SK-N-SH (cell line): ENCODE measurements around the gene CELSR2. TPM values are rescaled to one million over a fixed set of nuclear protein-coding genes. Genes with fewer than 3 reads are reported as not detected.

ENCODE experiments used
- CTCF ChIA-PET: fragments of 300-600, 350-600 bp; formaldehyde crosslinking; extraction: SDS; loops from one replicate; lab custom pipeline; 2021; lab: Yijun Ruan, JAX
- POLR2A ChIA-PET: fragments of 350-600 bp; sonication (Branson Sonifier 250); formaldehyde crosslinking; extraction: SDS; loops from one replicate; lab custom pipeline; 2020; ENCODE audit warnings: antibody characterized with exemption, inconsistent platforms; lab: Yijun Ruan, JAX
- DNase-seq: peaks from one replicate; pipeline ENCODE4 v3.0.0; 2012
- H2AFZ ChIP-seq: fragments of 200-600 bp; sonication (generic); 2 replicates; pipeline ENCODE4 v1.8.1; 2016; ENCODE audit warnings: antibody characterized with exemption, mild to moderate bottlenecking, low read depth
- H3F3A ChIP-seq: fragments of 200-600 bp; sonication (generic); replicated peaks from 2 replicates; pipeline ENCODE3; 2016; ENCODE audit warnings: antibody characterized with exemption, mild to moderate bottlenecking; ENCODE audit not compliant: insufficient read depth
- H3K27ac ChIP-seq, 2 experiments: fragments of 200-500 bp in 1 of 2; fragments of 200-600 bp in 1 of 2; sonication (Bioruptor generic) in 1 of 2; sonication (generic), shearing (Covaris generic) in 1 of 2; 2 replicates each; pipeline versions ENCODE4 v1.5.1 to v1.6.1; 2014 to 2016; ENCODE audit warnings: low read depth in 2 of 2, inconsistent platforms in 1 of 2, low read length in 1 of 2, mild to moderate bottlenecking in 1 of 2, mixed read lengths in 1 of 2
- H3K27me3 ChIP-seq: fragments of 200-600 bp; sonication (generic), shearing (Covaris generic); 2 replicates; pipeline ENCODE4 v1.6.1; 2016; ENCODE audit warnings: mixed run types; ENCODE audit not compliant: insufficient read depth
- H3K36me3 ChIP-seq, 2 experiments: fragments of 200-500 bp in 1 of 2; fragments of 200-600 bp in 1 of 2; sonication (Bioruptor generic) in 1 of 2; sonication (generic) in 1 of 2; replicated peaks in 1 of 2; 2 replicates each; pipeline versions ENCODE3 to v1.5.1; 2014 to 2016; ENCODE audit warnings: low read length in 1 of 2, mild to moderate bottlenecking in 1 of 2; ENCODE audit not compliant: insufficient read depth in 2 of 2, control insufficient read depth in 1 of 2
- H3K4me1 ChIP-seq, 2 experiments: fragments of 200-500 bp in 1 of 2; fragments of 200-600 bp in 1 of 2; sonication (Bioruptor generic) in 1 of 2; sonication (generic), shearing (Covaris generic) in 1 of 2; 2 replicates each; pipeline versions ENCODE4 v1.5.1 to v1.6.1; 2014 to 2016; ENCODE audit warnings: low read depth in 1 of 2, low read length in 1 of 2, mixed run types in 1 of 2; ENCODE audit not compliant: insufficient read depth in 2 of 2, control insufficient read depth in 1 of 2
- H3K4me2 ChIP-seq: fragments of 200-600 bp; sonication (generic), shearing (Covaris generic); 2 replicates; pipeline ENCODE4 v1.6.1; 2017; ENCODE audit warnings: mixed run types
- H3K4me3 ChIP-seq, 2 experiments: fragments of 200-500 bp in 1 of 2; fragments of 200-600 bp in 1 of 2; sonication (Bioruptor generic) in 1 of 2; sonication (generic), shearing (Covaris generic) in 1 of 2; 2 replicates each; pipeline versions ENCODE4 v1.5.1 to v1.8.1; 2014 to 2016; ENCODE audit warnings: low read depth in 2 of 2, inconsistent platforms in 1 of 2, low read length in 1 of 2, mild to moderate bottlenecking in 1 of 2, mixed read lengths in 1 of 2, moderate library complexity in 1 of 2
- H3K79me2 ChIP-seq: fragments of 200-600 bp; sonication (generic); 2 replicates; pipeline ENCODE4 v1.8.1; 2017; ENCODE audit warnings: mild to moderate bottlenecking; ENCODE audit not compliant: insufficient read depth
- H3K9ac ChIP-seq: fragments of 200-600 bp; sonication (generic); 2 replicates; pipeline ENCODE4 v1.6.1; 2017; ENCODE audit warnings: mixed run types
- H3K9me2 ChIP-seq: fragments of 200-600 bp; sonication (generic); 2 replicates; pipeline ENCODE4 v1.6.1; 2017; ENCODE audit warnings: mixed run types
- H3K9me3 ChIP-seq: fragments of 200-600 bp; sonication (generic); 2 replicates; pipeline ENCODE4 v1.6.1; 2017; ENCODE audit warnings: mixed run types, mild to moderate bottlenecking, moderate library complexity
- H4K20me1 ChIP-seq: fragments of 200-600 bp; sonication (generic); 2 replicates; pipeline ENCODE4 v1.6.1; 2017; ENCODE audit warnings: mild to moderate bottlenecking, mixed run types; ENCODE audit not compliant: insufficient read depth
- CHD2 ChIP-seq: fragments of 150-350 bp; IDR thresholded peaks from 2 replicates; pipeline ENCODE4 v1.6.1; 2018; ENCODE audit warnings: low read length; ENCODE audit not compliant: partially characterized antibody
- EP300 ChIP-seq, 2 experiments: IDR thresholded peaks; 2 replicates each; pipeline versions ENCODE4 v1.4.0 to v1.6.1; 2012; ENCODE audit warnings: borderline replicate concordance in 1 of 2, low read depth in 1 of 2, low read length in 1 of 2
- GABPA ChIP-seq: IDR thresholded peaks from 2 replicates; pipeline ENCODE4 v1.4.0; 2012; ENCODE audit warnings: low read depth, mild to moderate bottlenecking
- GATA2 ChIP-seq: sonication (generic); formaldehyde crosslinking; IDR thresholded peaks from 2 replicates; pipeline ENCODE4 v1.5.0; 2020; ENCODE audit warnings: mild to moderate bottlenecking, missing genetic modification reagents
- JUND ChIP-seq: IDR thresholded peaks from 2 replicates; pipeline ENCODE4 v1.4.0; 2012
- MEF2A ChIP-seq: IDR thresholded peaks from 2 replicates; pipeline ENCODE4 v1.4.0; 2012; ENCODE audit warnings: low read depth, borderline replicate concordance
- NRF1 ChIP-seq: IDR thresholded peaks from 2 replicates; pipeline ENCODE4 v1.6.1; 2012; ENCODE audit warnings: low read depth, mild to moderate bottlenecking, low read length
- PBX3 ChIP-seq: IDR thresholded peaks from 2 replicates; pipeline ENCODE4; 2012
- POLR2AphosphoS5 ChIP-seq: IDR thresholded peaks from 2 replicates; pipeline ENCODE4 v1.6.1; 2012; ENCODE audit warnings: low read depth, low read length
- RAD21 ChIP-seq: IDR thresholded peaks from 2 replicates; pipeline ENCODE4 v1.6.1; 2012; ENCODE audit warnings: mild to moderate bottlenecking, low read length
- REST ChIP-seq: IDR thresholded peaks from 2 replicates; pipeline ENCODE4 v1.6.1; 2012; ENCODE audit warnings: mild to moderate bottlenecking, low read depth, low read length, moderate library complexity
- RFX5 ChIP-seq: IDR thresholded peaks from 2 replicates; pipeline ENCODE4 v1.6.1; 2012; ENCODE audit warnings: mild to moderate bottlenecking, improper control_type of control experiment, low read length
- SIN3A ChIP-seq: IDR thresholded peaks from 2 replicates; pipeline ENCODE4 v1.6.1; 2012; ENCODE audit warnings: low read depth, mild to moderate bottlenecking, low read length, moderate library complexity, borderline replicate concordance
- YY1 ChIP-seq: IDR thresholded peaks from 2 replicates; pipeline ENCODE4 v1.4.0; 2012; ENCODE audit warnings: low read depth, mild to moderate bottlenecking
- WGBS: methylation state at CpG from one replicate; pipeline ENCODE4 v1.1.6; 2017; ENCODE audit warnings: low lambda C conversion rate; 5-methylcytosine and 5-hydroxymethylcytosine counted together
- polyA plus RNA-seq, 3 experiments: library from polyadenylated mRNA; depleted of rRNA; stranded (reverse); fragments of >200 nt; gene quantifications; 2 replicates each; pipeline ENCODE4 v1.2.3, GENCODE V29; 2012
- TF ChIP-seq, protein P1 (sequence below): IDR thresholded peaks from 2 replicates; pipeline ENCODE4 v1.4.0; 2012; ENCODE audit warnings: low read depth, borderline replicate concordance
- TF ChIP-seq, protein P2 (sequence below): IDR thresholded peaks from 2 replicates; pipeline ENCODE4 v1.4.0; 2012; ENCODE audit warnings: low read depth

Gene CELSR2
- polyA plus RNA-seq, 1 of the 3 experiments (the other 2 are of a cell fraction) = 3.5 TPM

- no peak for TF ChIP-seq MEF2A
- no peak for TF ChIP-seq GABPA
These were observed 57.5 kb downstream of the CELSR2 start, which contains the start of gene MYBPHL (continued) for GRCh38 chr1:109306832-109307273.

- Histone ChIP-seq H3K79me2 (no peaks in the 10 kb centered on the region), H3K4me2 (no peak overlapping the region), H3K36me3 (peaks cover 0 to 10% of the 10 kb centered on the region in 2 experiments), H3K9me3 (no peaks in the 10 kb centered on the region), H3F3A (no peaks in the 10 kb centered on the region), H3K27me3 (no peaks in the 10 kb centered on the region), H3K4me1 (peaks cover 0 to 3% of the 10 kb centered on the region in 2 experiments; a peak in 1 of 4 replicates), H3K9ac (no peak overlapping the region), H3K9me2 (no peaks in the 10 kb centered on the region), H3K27ac (no peak overlapping the region)
- WGBS = 80% methylated on average over 14 of the region's 14 CpGs
- no peak for DNase-seq
- POLR2A ChIA-PET = no interaction called here
- TF ChIP-seq JUND (no peak), REST (no peak), YY1 (no peak), PBX3 (no peak), NRF1 (no peak), RAD21 (no peak), SIN3A (no peak), EP300 (IDR thresholded peaks at IDR 0.05; ENCODE audit: borderline replicate concordance in 1 of 2, low read depth in 1 of 2, low read length in 1 of 2) (no peak), GATA2 (no peak), MEF2A (no peak), RFX5 (no peak), GABPA (no peak), POLR2AphosphoS5 (no peak), CHD2 (no peak)
- TF ChIP-seq, protein P1, sequence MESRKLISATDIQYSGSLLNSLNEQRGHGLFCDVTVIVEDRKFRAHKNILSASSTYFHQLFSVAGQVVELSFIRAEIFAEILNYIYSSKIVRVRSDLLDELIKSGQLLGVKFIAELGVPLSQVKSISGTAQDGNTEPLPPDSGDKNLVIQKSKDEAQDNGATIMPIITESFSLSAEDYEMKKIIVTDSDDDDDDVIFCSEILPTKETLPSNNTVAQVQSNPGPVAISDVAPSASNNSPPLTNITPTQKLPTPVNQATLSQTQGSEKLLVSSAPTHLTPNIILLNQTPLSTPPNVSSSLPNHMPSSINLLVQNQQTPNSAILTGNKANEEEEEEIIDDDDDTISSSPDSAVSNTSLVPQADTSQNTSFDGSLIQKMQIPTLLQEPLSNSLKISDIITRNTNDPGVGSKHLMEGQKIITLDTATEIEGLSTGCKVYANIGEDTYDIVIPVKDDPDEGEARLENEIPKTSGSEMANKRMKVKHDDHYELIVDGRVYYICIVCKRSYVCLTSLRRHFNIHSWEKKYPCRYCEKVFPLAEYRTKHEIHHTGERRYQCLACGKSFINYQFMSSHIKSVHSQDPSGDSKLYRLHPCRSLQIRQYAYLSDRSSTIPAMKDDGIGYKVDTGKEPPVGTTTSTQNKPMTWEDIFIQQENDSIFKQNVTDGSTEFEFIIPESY = no peak
- TF ChIP-seq, protein P2, sequence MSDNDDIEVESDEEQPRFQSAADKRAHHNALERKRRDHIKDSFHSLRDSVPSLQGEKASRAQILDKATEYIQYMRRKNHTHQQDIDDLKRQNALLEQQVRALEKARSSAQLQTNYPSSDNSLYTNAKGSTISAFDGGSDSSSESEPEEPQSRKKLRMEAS = no peak
- TF ChIP-seq, all 33 proteins: peak for 0
- Histone ChIP-seq H2AFZ (no peak overlapping the region), H4K20me1 (no peaks in the 10 kb centered on the region), H3K4me3 (no peak overlapping the region)
- CTCF ChIA-PET = interaction anchor here (0.6 to 2.7 kb wide), 6 partner anchors 10 to 328 kb away, joined by 3 to 13 read pairs (median 3); partner anchors contain the start of gene SORT1
These were observed 58.1 kb downstream of the CELSR2 start for GRCh38 chr1:109307274-109308021.
